ENCODE results near the gene AICDA.

DNA sequence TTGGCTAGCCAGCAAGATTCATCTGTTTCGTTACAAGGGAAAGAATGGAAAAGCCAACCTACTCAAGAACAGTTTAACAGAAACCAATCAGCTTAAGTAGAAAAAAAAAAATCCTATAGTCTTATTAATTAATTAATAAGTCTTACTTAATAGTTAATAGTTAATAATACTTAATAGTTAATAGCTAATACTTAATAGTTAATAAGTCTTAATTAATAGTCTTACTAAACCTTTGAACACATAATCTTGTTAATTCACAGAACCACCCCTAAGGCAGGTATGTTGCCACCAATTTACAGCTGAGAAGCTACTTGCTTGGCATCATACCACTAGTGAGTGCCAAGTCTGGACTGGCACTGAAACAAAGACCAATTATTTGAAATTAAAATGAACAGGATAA is 30.1 kb upstream of the AICDA start:
- TF ChIP-seq, protein P1, sequence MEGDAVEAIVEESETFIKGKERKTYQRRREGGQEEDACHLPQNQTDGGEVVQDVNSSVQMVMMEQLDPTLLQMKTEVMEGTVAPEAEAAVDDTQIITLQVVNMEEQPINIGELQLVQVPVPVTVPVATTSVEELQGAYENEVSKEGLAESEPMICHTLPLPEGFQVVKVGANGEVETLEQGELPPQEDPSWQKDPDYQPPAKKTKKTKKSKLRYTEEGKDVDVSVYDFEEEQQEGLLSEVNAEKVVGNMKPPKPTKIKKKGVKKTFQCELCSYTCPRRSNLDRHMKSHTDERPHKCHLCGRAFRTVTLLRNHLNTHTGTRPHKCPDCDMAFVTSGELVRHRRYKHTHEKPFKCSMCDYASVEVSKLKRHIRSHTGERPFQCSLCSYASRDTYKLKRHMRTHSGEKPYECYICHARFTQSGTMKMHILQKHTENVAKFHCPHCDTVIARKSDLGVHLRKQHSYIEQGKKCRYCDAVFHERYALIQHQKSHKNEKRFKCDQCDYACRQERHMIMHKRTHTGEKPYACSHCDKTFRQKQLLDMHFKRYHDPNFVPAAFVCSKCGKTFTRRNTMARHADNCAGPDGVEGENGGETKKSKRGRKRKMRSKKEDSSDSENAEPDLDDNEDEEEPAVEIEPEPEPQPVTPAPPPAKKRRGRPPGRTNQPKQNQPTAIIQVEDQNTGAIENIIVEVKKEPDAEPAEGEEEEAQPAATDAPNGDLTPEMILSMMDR (optimal IDR thresholded peaks at IDR 0.05 in 1 of 3, IDR thresholded peaks at IDR 0.05 in 1 of 3, conservative IDR thresholded peaks at IDR 0.05 in 1 of 3; ENCODE audit: extremely low read depth in 1 of 3, insufficient read depth in 2 of 3, low read length in 3 of 3) = no peak
- TF ChIP-seq EZH2 (IDR thresholded peaks at IDR 0.05; ENCODE audit: low read length) = no peak

Data from keratinocyte (primary cell).